OCI-LY1 (cell line): ENCODE results near the gene IKBKG.

ENCODE experiments used
- H2AFZ ChIP-seq: fragments of 200-600 bp; sonication (generic), shearing (Covaris generic); 2 replicates; pipeline ENCODE4 v1.6.0; 2014; ENCODE audit warnings: antibody characterized with exemption, mild to moderate bottlenecking, low read length
- H3F3A ChIP-seq: fragments of 200-600 bp; sonication (generic), shearing (Covaris generic); 2 replicates; pipeline ENCODE4 v1.6.0; 2014; ENCODE audit warnings: mild to moderate bottlenecking, antibody characterized with exemption, low read length, moderate library complexity; ENCODE audit not compliant: insufficient read depth
- H3K27ac ChIP-seq: fragments of 200-600 bp; sonication (generic); 2 replicates; pipeline ENCODE4 v1.5.1; 2014; ENCODE audit warnings: low read length, mixed run types, mild to moderate bottlenecking, low read depth; ENCODE audit not compliant: poor library complexity, severe bottlenecking
- H3K27me3 ChIP-seq: fragments of 200-600 bp; sonication (generic); 2 replicates; pipeline ENCODE4 v1.6.0; 2014; ENCODE audit warnings: antibody characterized with exemption, mild to moderate bottlenecking, low read length, moderate library complexity; ENCODE audit not compliant: insufficient read depth
- H3K36me3 ChIP-seq: fragments of 200-600 bp; sonication (generic); 2 replicates; pipeline ENCODE4 v1.6.1; 2014; ENCODE audit warnings: mild to moderate bottlenecking, antibody characterized with exemption, low read length, moderate library complexity, mixed read lengths; ENCODE audit not compliant: insufficient read depth
- H3K4me1 ChIP-seq: fragments of 200-600 bp; sonication (generic); 2 replicates; pipeline ENCODE4 v1.5.1; 2014; ENCODE audit warnings: mild to moderate bottlenecking, low read length, moderate library complexity; ENCODE audit not compliant: insufficient read depth, severe bottlenecking
- H3K4me2 ChIP-seq: fragments of 200-600 bp; sonication (generic), shearing (Covaris generic); 2 replicates; pipeline ENCODE4 v1.6.1; 2014; ENCODE audit warnings: low read length
- H3K4me3 ChIP-seq: fragments of 200-600 bp; sonication (generic); 2 replicates; pipeline ENCODE4 v1.5.1; 2014; ENCODE audit warnings: low read length, low read depth, mild to moderate bottlenecking, mixed read lengths; ENCODE audit not compliant: poor library complexity, severe bottlenecking
- H3K79me2 ChIP-seq: fragments of 200-600 bp; shearing (Covaris generic); 2 replicates; pipeline ENCODE4 v1.6.1; 2016; ENCODE audit warnings: mixed run types, low read length, mixed read lengths; ENCODE audit not compliant: insufficient read depth
- H3K9ac ChIP-seq: fragments of 200-600 bp; sonication (generic), shearing (Covaris generic); 2 replicates; pipeline ENCODE4 v1.6.1; 2014; ENCODE audit warnings: mild to moderate bottlenecking, low read length, mixed read lengths
- H3K9me2 ChIP-seq: fragments of 200-600 bp; sonication (generic), shearing (Covaris generic); 2 replicates; pipeline ENCODE4 v1.6.1; 2014; ENCODE audit warnings: low read depth, mild to moderate bottlenecking, low read length, mixed read lengths
- H3K9me3 ChIP-seq: fragments of 200-600 bp; shearing (Covaris generic); 2 replicates; pipeline ENCODE4 v1.6.1; 2014; ENCODE audit warnings: low read length, mixed read lengths
- H4K20me1 ChIP-seq: fragments of 200-600 bp; sonication (generic), shearing (Covaris generic); 2 replicates; pipeline ENCODE4 v1.6.0; 2016; ENCODE audit warnings: mild to moderate bottlenecking, low read length; ENCODE audit not compliant: insufficient read depth
- EZH2 ChIP-seq: fragments of 200-600 bp; sonication (generic), shearing (Covaris generic); IDR thresholded peaks from 2 replicates; pipeline ENCODE4 v1.8.0; 2017; ENCODE audit warnings: borderline replicate concordance, mixed run types, mild to moderate bottlenecking, antibody characterized with exemption, low read length, moderate library complexity, mixed read lengths
- TF ChIP-seq, protein P1 (sequence below): fragments of 200-600 bp; sonication (generic), shearing (Covaris generic); IDR thresholded peaks from 2 replicates; pipeline ENCODE4 v1.5.1; 2017; ENCODE audit warnings: mild to moderate bottlenecking, antibody characterized with exemption, low read length, moderate library complexity, mixed read lengths

Gene IKBKG

DNA sequence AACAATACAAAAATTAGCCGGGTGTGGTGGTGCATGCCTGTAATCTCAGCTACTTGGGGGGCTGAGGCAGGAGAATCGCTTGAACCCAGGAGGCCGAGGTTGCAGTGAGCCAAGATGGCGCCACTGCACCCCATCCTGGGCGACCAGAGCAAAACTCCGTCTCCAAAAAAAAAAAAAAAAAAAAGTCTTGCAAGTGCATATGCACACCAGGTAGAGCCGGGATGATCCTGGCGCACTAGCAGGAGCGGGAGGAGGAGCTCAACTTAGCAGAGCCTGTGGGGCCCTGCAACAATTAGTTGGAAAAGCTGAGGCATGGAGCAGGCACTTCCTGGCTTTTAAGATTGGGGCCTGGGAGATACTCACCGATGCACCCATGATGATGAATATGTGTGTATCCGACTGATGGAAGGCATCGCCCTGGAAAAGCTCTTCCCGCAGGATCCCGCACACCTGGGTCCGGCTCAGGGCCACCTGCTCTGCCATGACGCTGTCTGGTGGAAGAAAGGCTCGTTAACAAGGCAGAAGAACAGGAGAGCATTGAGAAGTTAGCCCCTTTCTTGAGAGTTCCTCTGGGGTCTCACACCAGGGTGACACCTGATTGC, 1.6 kb upstream of the IKBKG start:
- Histone ChIP-seq H3F3A (no peaks in the 10 kb centered on the region), H3K9ac (peak overlapping the region; percentile 93), H3K79me2 (peaks cover 17% of the 10 kb centered on the region), H3K4me3 (peak overlapping the region; percentile 98), H3K27me3 (no peaks in the 10 kb centered on the region), H3K4me2 (peak overlapping the region; percentile 97), H2AFZ (no peak overlapping the region), H3K9me2 (no peaks in the 10 kb centered on the region), H3K36me3 (peaks cover 10% of the 10 kb centered on the region; the same call in 1 of the 2 replicates), H4K20me1 (no peaks in the 10 kb centered on the region), H3K4me1 (peaks cover 28% of the 10 kb centered on the region), H3K9me3 (no peaks in the 10 kb centered on the region), H3K27ac (no peak overlapping the region)
- TF ChIP-seq, protein P1, sequence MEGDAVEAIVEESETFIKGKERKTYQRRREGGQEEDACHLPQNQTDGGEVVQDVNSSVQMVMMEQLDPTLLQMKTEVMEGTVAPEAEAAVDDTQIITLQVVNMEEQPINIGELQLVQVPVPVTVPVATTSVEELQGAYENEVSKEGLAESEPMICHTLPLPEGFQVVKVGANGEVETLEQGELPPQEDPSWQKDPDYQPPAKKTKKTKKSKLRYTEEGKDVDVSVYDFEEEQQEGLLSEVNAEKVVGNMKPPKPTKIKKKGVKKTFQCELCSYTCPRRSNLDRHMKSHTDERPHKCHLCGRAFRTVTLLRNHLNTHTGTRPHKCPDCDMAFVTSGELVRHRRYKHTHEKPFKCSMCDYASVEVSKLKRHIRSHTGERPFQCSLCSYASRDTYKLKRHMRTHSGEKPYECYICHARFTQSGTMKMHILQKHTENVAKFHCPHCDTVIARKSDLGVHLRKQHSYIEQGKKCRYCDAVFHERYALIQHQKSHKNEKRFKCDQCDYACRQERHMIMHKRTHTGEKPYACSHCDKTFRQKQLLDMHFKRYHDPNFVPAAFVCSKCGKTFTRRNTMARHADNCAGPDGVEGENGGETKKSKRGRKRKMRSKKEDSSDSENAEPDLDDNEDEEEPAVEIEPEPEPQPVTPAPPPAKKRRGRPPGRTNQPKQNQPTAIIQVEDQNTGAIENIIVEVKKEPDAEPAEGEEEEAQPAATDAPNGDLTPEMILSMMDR, result no peak
- TF ChIP-seq EZH2, result no peak

DNA sequence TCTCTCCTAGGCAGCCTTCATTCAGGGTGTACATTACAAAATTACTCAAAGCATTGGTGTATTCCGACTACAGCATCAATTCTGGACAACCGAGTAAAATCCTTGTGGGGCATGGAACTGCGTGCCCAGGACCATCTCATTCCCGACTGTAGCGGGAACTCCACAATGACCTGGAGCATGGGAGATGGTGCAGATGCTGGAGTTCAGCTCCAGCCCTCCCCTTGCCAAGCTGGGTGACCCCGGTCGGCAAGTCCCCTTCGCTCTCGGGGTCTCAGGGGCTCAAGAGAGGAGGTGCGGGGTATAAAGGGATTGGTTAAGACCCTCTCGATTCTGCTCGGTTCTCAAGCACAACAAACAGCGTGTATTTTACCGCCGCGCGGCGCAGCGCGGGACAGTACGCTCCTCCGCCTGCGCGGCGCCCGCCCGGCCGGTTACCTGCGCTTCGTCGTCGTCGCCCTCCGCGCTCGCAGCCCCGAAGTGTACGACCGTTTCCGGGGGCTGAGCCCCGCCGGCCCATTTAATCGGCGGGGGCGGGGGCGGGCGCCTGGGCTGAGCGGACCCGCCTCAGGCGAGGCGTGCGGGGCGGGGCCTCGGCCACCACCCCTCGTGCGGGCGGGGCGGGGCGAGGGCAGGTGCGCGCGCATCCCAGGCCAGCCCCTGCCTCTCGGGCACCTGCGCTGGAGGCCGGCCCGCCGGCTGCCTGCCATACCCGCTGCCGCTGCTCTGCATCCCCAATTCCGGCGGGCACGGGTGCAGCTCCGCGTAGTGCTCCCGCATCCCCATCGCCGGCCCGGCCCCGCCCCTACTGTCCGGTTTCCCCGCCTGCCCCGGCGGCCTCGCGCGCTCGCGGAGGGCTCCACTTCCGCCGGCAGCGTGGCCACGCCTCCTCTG, 821 bp upstream of the IKBKG start, which contains the start of gene G6PD:
Gene G6PD, minus strand, starts transcription at position 493 of the 891 bp plus-strand sequence. CDS start 691 bp downstream, outside the sequence.
- Histone ChIP-seq H4K20me1 (no peaks in the 10 kb centered on the region), H3K9me3 (no peaks in the 10 kb centered on the region), H3K79me2 (peaks cover 17% of the 10 kb centered on the region)

DNA sequence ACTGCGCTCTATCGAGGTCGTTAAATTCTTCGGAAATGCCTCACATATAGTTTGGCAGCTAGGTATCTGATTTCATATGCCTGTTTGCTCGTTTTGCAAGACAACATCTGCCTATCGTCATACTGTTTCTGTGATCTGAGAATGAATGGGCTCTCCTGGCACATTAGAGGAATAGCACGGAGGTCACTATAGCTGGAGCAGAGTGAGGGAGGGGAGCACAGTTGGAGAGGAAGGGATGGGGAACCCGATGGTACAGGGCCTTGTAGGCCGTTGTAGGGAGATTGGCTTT, 552 bp downstream of the IKBKG start:
- peak overlapping the region; percentile 98 for H3K4me3 ChIP-seq
- no peaks in the 10 kb centered on the region for H3F3A ChIP-seq
- no peaks in the 10 kb centered on the region for H3K27me3 ChIP-seq
- H3K27ac ChIP-seq, result peak overlapping the region; percentile 87
- H3K36me3 ChIP-seq, result peaks cover 11% of the 10 kb centered on the region; the same call in 1 of the 2 replicates
- peaks cover 17% of the 10 kb centered on the region for H3K79me2 ChIP-seq
- no peaks in the 10 kb centered on the region for H3K9me3 ChIP-seq
- H3K4me2 ChIP-seq, result peak overlapping the region; percentile 97
- peak overlapping the region; percentile 95 for H3K9ac ChIP-seq
- H2AFZ ChIP-seq, result no peak overlapping the region
- no peaks in the 10 kb centered on the region for H4K20me1 ChIP-seq
- H3K4me1 ChIP-seq, result peaks cover 28% of the 10 kb centered on the region
- TF ChIP-seq EZH2, result no peak
- TF ChIP-seq, protein P1, result no peak
- no peaks in the 10 kb centered on the region for H3K9me2 ChIP-seq

More for the DNA sequence above, 821 bp upstream of the IKBKG start, which contains the start of gene G6PD:
- peaks cover 28% of the 10 kb centered on the region for H3K4me1 ChIP-seq
- peak within 1 kb of the TSS; percentile 97 for H3K4me2 ChIP-seq
- H3K4me3 ChIP-seq, result peak within 1 kb of the TSS; percentile 98
- no peak within 1 kb of the TSS for H2AFZ ChIP-seq
- H3K27me3 ChIP-seq, result no peaks in the 10 kb centered on the region
- H3K9ac ChIP-seq, result peak within 1 kb of the TSS; percentile 95
- H3K36me3 ChIP-seq, result peaks cover 10% of the 10 kb centered on the region; the same call in 1 of the 2 replicates
- no peaks in the 10 kb centered on the region for H3K9me2 ChIP-seq
- TF ChIP-seq EZH2, result no peak
- TF ChIP-seq, protein P1, result no peak
- peak within 1 kb of the TSS; percentile 87 for H3K27ac ChIP-seq
- no peaks in the 10 kb centered on the region for H3F3A ChIP-seq
